ENCODE data around the gene VPS39.

VPS39 gene

GRCh38 chr15:42136513-42136912 lies 71.6 kb downstream of the VPS39 start:
- Histone ChIP-seq H3K4me1 (ENCODE audit: control insufficient read depth, insufficient read depth, low read length, unreplicated experiment) (no peaks in the 10 kb centered on the region), H3K4me3 (ENCODE audit: low read depth, low read length) (no peak overlapping the region), H3K27me3 (ENCODE audit: insufficient read depth, low read length) (peaks cover 34% of the 10 kb centered on the region), H3K27ac (ENCODE audit: low read depth, low read length) (no peak overlapping the region), H2AFZ (ENCODE audit: low read length, unreplicated experiment) (no peak overlapping the region), H3K79me2 (ENCODE audit: control insufficient read depth, insufficient read depth, low read length, unreplicated experiment) (no peaks in the 10 kb centered on the region), H3K36me3 (ENCODE audit: insufficient read depth, low read length) (no peaks in the 10 kb centered on the region)

- no peaks in the 10 kb centered on the region for H3K79me2 ChIP-seq (ENCODE audit: control insufficient read depth, insufficient read depth, low read length, unreplicated experiment)
- no peaks in the 10 kb centered on the region for H3K36me3 ChIP-seq (ENCODE audit: insufficient read depth, low read length)
- H3K4me1 ChIP-seq (ENCODE audit: control insufficient read depth, insufficient read depth, low read length, unreplicated experiment), result no peaks in the 10 kb centered on the region
- H3K27ac ChIP-seq (ENCODE audit: low read depth, low read length), result no peak overlapping the region
- no peak overlapping the region for H3K4me3 ChIP-seq (ENCODE audit: low read depth, low read length)
- H3K27me3 ChIP-seq (ENCODE audit: insufficient read depth, low read length), result peaks cover 34% of the 10 kb centered on the region
- no peak overlapping the region for H2AFZ ChIP-seq (ENCODE audit: low read length, unreplicated experiment)
Observed at GRCh38 chr15:42135351-42135750, 72.8 kb downstream of the VPS39 start.

- H3K36me3 ChIP-seq (ENCODE audit: insufficient read depth, low read length), result no peaks in the 10 kb centered on the region
- H3K4me3 ChIP-seq (ENCODE audit: low read depth, low read length), result no peak overlapping the region
- peaks cover 33% of the 10 kb centered on the region for H3K27me3 ChIP-seq (ENCODE audit: insufficient read depth, low read length)
- no peak overlapping the region for H2AFZ ChIP-seq (ENCODE audit: low read length, unreplicated experiment)
- H3K4me1 ChIP-seq (ENCODE audit: control insufficient read depth, insufficient read depth, low read length, unreplicated experiment), result no peaks in the 10 kb centered on the region
- H3K27ac ChIP-seq (ENCODE audit: low read depth, low read length), result no peak overlapping the region
- H3K79me2 ChIP-seq (ENCODE audit: control insufficient read depth, insufficient read depth, low read length, unreplicated experiment), result no peaks in the 10 kb centered on the region
Observed at GRCh38 chr15:42134617-42135245, 73.4 kb downstream of the VPS39 start.

- no peak overlapping the region for H3K27ac ChIP-seq (ENCODE audit: low read depth, low read length)
- H3K79me2 ChIP-seq (ENCODE audit: control insufficient read depth, insufficient read depth, low read length, unreplicated experiment), result no peaks in the 10 kb centered on the region
- H3K4me3 ChIP-seq (ENCODE audit: low read depth, low read length), result no peak overlapping the region
- no peak overlapping the region for H2AFZ ChIP-seq (ENCODE audit: low read length, unreplicated experiment)
- H3K4me1 ChIP-seq (ENCODE audit: control insufficient read depth, insufficient read depth, low read length, unreplicated experiment), result no peaks in the 10 kb centered on the region
- no peaks in the 10 kb centered on the region for H3K36me3 ChIP-seq (ENCODE audit: insufficient read depth, low read length)
- peaks cover 34% of the 10 kb centered on the region for H3K27me3 ChIP-seq (ENCODE audit: insufficient read depth, low read length)
Observed at GRCh38 chr15:42133886-42134502, 74.1 kb downstream of the VPS39 start.

- Histone ChIP-seq H3K27ac (ENCODE audit: low read depth, low read length) (no peak overlapping the region), H3K4me1 (ENCODE audit: control insufficient read depth, insufficient read depth, low read length, unreplicated experiment) (no peaks in the 10 kb centered on the region), H3K27me3 (ENCODE audit: insufficient read depth, low read length) (peaks cover 37% of the 10 kb centered on the region), H3K4me3 (ENCODE audit: low read depth, low read length) (no peak overlapping the region), H2AFZ (ENCODE audit: low read length, unreplicated experiment) (no peak overlapping the region), H3K79me2 (ENCODE audit: control insufficient read depth, insufficient read depth, low read length, unreplicated experiment) (no peaks in the 10 kb centered on the region), H3K36me3 (ENCODE audit: insufficient read depth, low read length) (no peaks in the 10 kb centered on the region)
Observed at GRCh38 chr15:42133356-42133755, 74.7 kb downstream of the VPS39 start.

GRCh38 chr15:42131826-42132806 lies 76.0 kb downstream of the VPS39 start:
- Histone ChIP-seq H3K36me3 (ENCODE audit: insufficient read depth, low read length) (no peaks in the 10 kb centered on the region), H2AFZ (ENCODE audit: low read length, unreplicated experiment) (no peak overlapping the region), H3K4me3 (ENCODE audit: low read depth, low read length) (no peak overlapping the region), H3K79me2 (ENCODE audit: control insufficient read depth, insufficient read depth, low read length, unreplicated experiment) (no peaks in the 10 kb centered on the region), H3K4me1 (ENCODE audit: control insufficient read depth, insufficient read depth, low read length, unreplicated experiment) (no peaks in the 10 kb centered on the region), H3K27me3 (ENCODE audit: insufficient read depth, low read length) (peaks cover 47% of the 10 kb centered on the region), H3K27ac (ENCODE audit: low read depth, low read length) (no peak overlapping the region)

- Histone ChIP-seq H3K27ac (ENCODE audit: low read depth, low read length) (no peak overlapping the region), H3K4me3 (ENCODE audit: low read depth, low read length) (no peak overlapping the region), H3K36me3 (ENCODE audit: insufficient read depth, low read length) (no peaks in the 10 kb centered on the region), H3K79me2 (ENCODE audit: control insufficient read depth, insufficient read depth, low read length, unreplicated experiment) (no peaks in the 10 kb centered on the region), H3K27me3 (ENCODE audit: insufficient read depth, low read length) (peaks cover 47% of the 10 kb centered on the region), H3K4me1 (ENCODE audit: control insufficient read depth, insufficient read depth, low read length, unreplicated experiment) (no peaks in the 10 kb centered on the region), H2AFZ (ENCODE audit: low read length, unreplicated experiment) (no peak overlapping the region)
Observed at GRCh38 chr15:42131006-42131405, 77.1 kb downstream of the VPS39 start.

GRCh38 chr15:42130246-42130986 lies 77.7 kb downstream of the VPS39 start:
- no peaks in the 10 kb centered on the region for H3K79me2 ChIP-seq (ENCODE audit: control insufficient read depth, insufficient read depth, low read length, unreplicated experiment)
- no peak overlapping the region for H3K4me3 ChIP-seq (ENCODE audit: low read depth, low read length)
- H2AFZ ChIP-seq (ENCODE audit: low read length, unreplicated experiment), result no peak overlapping the region
- H3K27me3 ChIP-seq (ENCODE audit: insufficient read depth, low read length), result peaks cover 53% of the 10 kb centered on the region
- H3K4me1 ChIP-seq (ENCODE audit: control insufficient read depth, insufficient read depth, low read length, unreplicated experiment), result no peaks in the 10 kb centered on the region
- no peaks in the 10 kb centered on the region for H3K36me3 ChIP-seq (ENCODE audit: insufficient read depth, low read length)
- no peak overlapping the region for H3K27ac ChIP-seq (ENCODE audit: low read depth, low read length)

GRCh38 chr15:42129364-42129763 lies 78.7 kb downstream of the VPS39 start:
- Histone ChIP-seq H3K27me3 (ENCODE audit: insufficient read depth, low read length) (peaks cover 61% of the 10 kb centered on the region), H3K27ac (ENCODE audit: low read depth, low read length) (no peak overlapping the region), H3K79me2 (ENCODE audit: control insufficient read depth, insufficient read depth, low read length, unreplicated experiment) (no peaks in the 10 kb centered on the region), H3K4me3 (ENCODE audit: low read depth, low read length) (no peak overlapping the region), H3K4me1 (ENCODE audit: control insufficient read depth, insufficient read depth, low read length, unreplicated experiment) (no peaks in the 10 kb centered on the region), H3K36me3 (ENCODE audit: insufficient read depth, low read length) (no peaks in the 10 kb centered on the region), H2AFZ (ENCODE audit: low read length, unreplicated experiment) (no peak overlapping the region)

GRCh38 chr15:42128476-42128875 lies 79.6 kb downstream of the VPS39 start:
- H3K27me3 ChIP-seq (ENCODE audit: insufficient read depth, low read length), result peaks cover 70% of the 10 kb centered on the region
- H3K4me1 ChIP-seq (ENCODE audit: control insufficient read depth, insufficient read depth, low read length, unreplicated experiment), result no peaks in the 10 kb centered on the region
- H2AFZ ChIP-seq (ENCODE audit: low read length, unreplicated experiment), result no peak overlapping the region
- H3K4me3 ChIP-seq (ENCODE audit: low read depth, low read length), result no peak overlapping the region
- H3K36me3 ChIP-seq (ENCODE audit: insufficient read depth, low read length), result no peaks in the 10 kb centered on the region
- no peaks in the 10 kb centered on the region for H3K79me2 ChIP-seq (ENCODE audit: control insufficient read depth, insufficient read depth, low read length, unreplicated experiment)
- no peak overlapping the region for H3K27ac ChIP-seq (ENCODE audit: low read depth, low read length)
